ENCODE measurements around the gene MTARC2.

The MTARC2 gene

GRCh38 chr1:220808345-220809186 is 60.4 kb downstream of the MTARC2 start:
- H3K4me3 ChIP-seq (IDR thresholded peaks at IDR 0.05; ENCODE audit: insufficient read depth, low read depth, low read length) = no peak overlapping the region
- no peaks in the 10 kb centered on the region for H4K20me1 ChIP-seq (ENCODE audit: insufficient read depth)
- H3K27ac ChIP-seq = no peak overlapping the region
- no peaks in the 10 kb centered on the region for H3K36me3 ChIP-seq (ENCODE audit: insufficient read depth)
- H3K27me3 ChIP-seq (ENCODE audit: insufficient read depth, low read depth) = no peaks in the 10 kb centered on the region
- H2AFZ ChIP-seq (ENCODE audit: low read depth) = no peak overlapping the region
- H3K79me2 ChIP-seq (ENCODE audit: insufficient read depth, low read depth) = no peaks in the 10 kb centered on the region
- H3K9ac ChIP-seq = no peak overlapping the region
- H3K4me1 ChIP-seq (ENCODE audit: low read depth, poor library complexity, severe bottlenecking) = no peaks in the 10 kb centered on the region
- no peak overlapping the region for H3K4me2 ChIP-seq
- TF ChIP-seq CTCF (conservative IDR thresholded peaks at IDR 0.05; ENCODE audit: low read depth, low read length) = no peak

GRCh38 chr1:220809187-220809550 is 61.0 kb downstream of the MTARC2 start:
- no peaks in the 10 kb centered on the region for H3K79me2 ChIP-seq (ENCODE audit: insufficient read depth, low read depth)
- no peak overlapping the region for H3K9ac ChIP-seq
- no peak overlapping the region for H3K4me3 ChIP-seq (IDR thresholded peaks at IDR 0.05; ENCODE audit: insufficient read depth, low read depth, low read length)
- no peaks in the 10 kb centered on the region for H3K27me3 ChIP-seq (ENCODE audit: insufficient read depth, low read depth)
- H4K20me1 ChIP-seq (ENCODE audit: insufficient read depth) = no peaks in the 10 kb centered on the region
- no peak overlapping the region for H3K4me2 ChIP-seq
- no peak overlapping the region for H3K27ac ChIP-seq
- no peaks in the 10 kb centered on the region for H3K36me3 ChIP-seq (ENCODE audit: insufficient read depth)
- no peaks in the 10 kb centered on the region for H3K4me1 ChIP-seq (ENCODE audit: low read depth, poor library complexity, severe bottlenecking)
- TF ChIP-seq CTCF (conservative IDR thresholded peaks at IDR 0.05; ENCODE audit: low read depth, low read length) = no peak
- no peak overlapping the region for H2AFZ ChIP-seq (ENCODE audit: low read depth)

GRCh38 chr1:220809704-220810103 is 61.6 kb downstream of the MTARC2 start:
- Histone ChIP-seq H3K27me3 (ENCODE audit: insufficient read depth, low read depth) (no peaks in the 10 kb centered on the region), H2AFZ (ENCODE audit: low read depth) (no peak overlapping the region), H3K36me3 (ENCODE audit: insufficient read depth) (no peaks in the 10 kb centered on the region)

GRCh38 chr1:220810179-220810653 is 62.1 kb downstream of the MTARC2 start:
- H3K36me3 ChIP-seq (ENCODE audit: insufficient read depth) = no peaks in the 10 kb centered on the region
- no peak overlapping the region for H3K9ac ChIP-seq
- no peaks in the 10 kb centered on the region for H3K4me1 ChIP-seq (ENCODE audit: low read depth, poor library complexity, severe bottlenecking)
- no peak overlapping the region for H3K27ac ChIP-seq
- peak overlapping the region; percentile 5; the same call in 1 of the 2 replicates for H3K4me2 ChIP-seq
- no peaks in the 10 kb centered on the region for H3K27me3 ChIP-seq (ENCODE audit: insufficient read depth, low read depth)
- peak; percentile 92 for TF ChIP-seq CTCF (conservative IDR thresholded peaks at IDR 0.05; ENCODE audit: low read depth, low read length)
- H3K79me2 ChIP-seq (ENCODE audit: insufficient read depth, low read depth) = no peaks in the 10 kb centered on the region
- peak overlapping the region; percentile 67; the same call in 1 of the 2 replicates for H2AFZ ChIP-seq (ENCODE audit: low read depth)
- no peaks in the 10 kb centered on the region for H4K20me1 ChIP-seq (ENCODE audit: insufficient read depth)
- no peak overlapping the region for H3K4me3 ChIP-seq (IDR thresholded peaks at IDR 0.05; ENCODE audit: insufficient read depth, low read depth, low read length)

More at GRCh38 chr1:220809704-220810103, 61.6 kb downstream of the MTARC2 start:
- no peak overlapping the region for H3K9ac ChIP-seq
- no peaks in the 10 kb centered on the region for H4K20me1 ChIP-seq (ENCODE audit: insufficient read depth)
- no peak overlapping the region; the same call in 1 of the 2 replicates for H3K4me2 ChIP-seq
- no peak overlapping the region for H3K27ac ChIP-seq
- no peaks in the 10 kb centered on the region for H3K79me2 ChIP-seq (ENCODE audit: insufficient read depth, low read depth)
- no peak for TF ChIP-seq CTCF (conservative IDR thresholded peaks at IDR 0.05; ENCODE audit: low read depth, low read length)
- H3K4me1 ChIP-seq (ENCODE audit: low read depth, poor library complexity, severe bottlenecking) = no peaks in the 10 kb centered on the region
- H3K4me3 ChIP-seq (IDR thresholded peaks at IDR 0.05; ENCODE audit: insufficient read depth, low read depth, low read length) = no peak overlapping the region

All from KMS-11 (cell line).